HepG2 (cell line): ENCODE results near the gene MDH1. TPM values are rescaled to one million over a fixed set of nuclear protein-coding genes. Genes with fewer than 3 reads are reported as not detected.

Experiments used
- ATAC-seq: fragments of 200-7000 bp; cut with Tn5 transposase; 3 replicates; pipeline ENCODE4 v1.9.1; 2020; ENCODE audit warnings: mild to moderate bottlenecking, moderate library complexity
- BruUV-seq: library from RNA; stranded (reverse); fragments of 400-500 nt; replicated peaks from 2 replicates; lab custom pipeline; 2021; lab: Mats Ljungman, UMichigan
- CTCF ChIA-PET: fragments of 300-600 bp; formaldehyde crosslinking; extraction: SDS; loops from one replicate; lab custom pipeline; 2021; ENCODE audit warnings: low total read pairs, inconsistent platforms, low intra/inter-chr PET ratio; lab: Yijun Ruan, JAX
- POLR2A ChIA-PET: fragments of 350-600 bp; sonication (Branson Sonifier 250); formaldehyde crosslinking; loops from one replicate; lab custom pipeline; 2020; ENCODE audit warnings: antibody characterized with exemption, inconsistent platforms; lab: Yijun Ruan, JAX
- DNase-seq: peaks from one replicate; pipeline ENCODE4 v3.0.0-alpha.2; 2015; ENCODE audit warnings: low spot score
- FAIRE-seq: peaks from 3 replicates; lab custom pipeline; 2011; peaks lifted over from hg19 to GRCh38; lab: Jason Lieb, UNC
- H2AFZ ChIP-seq: one replicate; pipeline ENCODE4 v1.6.1; 2011; ENCODE audit warnings: low read length, inconsistent platforms
- H3K27ac ChIP-seq: fragments of 300-600 bp; 3 replicates; pipeline ENCODE4 v1.8.0; 2011; ENCODE audit warnings: mixed run types, mild to moderate bottlenecking, mixed read lengths, low read length, inconsistent platforms; ENCODE audit not compliant: insufficient read depth; ENCODE audit errors: extremely low read length
- H3K27me3 ChIP-seq, 2 experiments: fragments of 200-600 bp in 1 of 2; 2 replicates in 1 of 2; 3 replicates in 1 of 2; pipeline versions ENCODE4 v1.6.0 to v1.8.0; 2011; ENCODE audit warnings: low read length in 2 of 2, mild to moderate bottlenecking in 2 of 2, moderate library complexity in 2 of 2, inconsistent platforms in 1 of 2; ENCODE audit not compliant: insufficient read depth in 2 of 2, control insufficient read depth in 1 of 2
- H3K36me3 ChIP-seq, 2 experiments: fragments of 200-600 bp in 1 of 2; replicated peaks in 1 of 2; 2 replicates in 1 of 2; 3 replicates in 1 of 2; pipeline versions ENCODE4 v1.5.1 to v1.8.0; 2011; ENCODE audit warnings: low read length in 2 of 2, inconsistent platforms in 1 of 2; ENCODE audit not compliant: insufficient read depth in 2 of 2, control insufficient read depth in 1 of 2
- H3K4me1 ChIP-seq: 2 replicates; pipeline ENCODE4 v1.5.1; 2012; ENCODE audit warnings: low read length, inconsistent platforms; ENCODE audit not compliant: insufficient read depth
- H3K4me2 ChIP-seq: 2 replicates; pipeline ENCODE4 v1.6.0; 2011; ENCODE audit warnings: low read depth, low read length, inconsistent platforms
- H3K4me3 ChIP-seq, 3 experiments: fragments of 200-600 bp in 1 of 3; sonication (generic), shearing (Covaris generic) in 1 of 3; replicated peaks in 1 of 3; 2 replicates each; pipeline ENCODE4 v1.5.1; 2011 to 2016; ENCODE audit warnings: low read length in 3 of 3, inconsistent platforms in 2 of 3, low read depth in 2 of 3, mild to moderate bottlenecking in 2 of 3, control low read depth in 1 of 3, mixed read lengths in 1 of 3; ENCODE audit not compliant: insufficient read depth in 1 of 3
- H3K79me2 ChIP-seq: one replicate; pipeline ENCODE4 v1.6.1; 2011; ENCODE audit warnings: low read length, inconsistent platforms; ENCODE audit not compliant: insufficient read depth
- H3K9ac ChIP-seq: 2 replicates; pipeline ENCODE4 v1.6.0; 2011; ENCODE audit warnings: mild to moderate bottlenecking, low read depth, low read length, inconsistent platforms; ENCODE audit not compliant: insufficient read depth
- H3K9me3 ChIP-seq: 2 replicates; pipeline ENCODE4 v1.5.1; 2012; ENCODE audit warnings: mild to moderate bottlenecking, low read length
- H4K20me1 ChIP-seq: 2 replicates; pipeline ENCODE4 v1.6.0; 2011; ENCODE audit warnings: inconsistent platforms, mild to moderate bottlenecking, low read length, moderate library complexity; ENCODE audit not compliant: insufficient read depth
- CEBPZ ChIP-seq: IDR thresholded peaks from 2 replicates; pipeline ENCODE4 v1.6.1; 2012; ENCODE audit warnings: low read length, improper control_type of control experiment
- SRY ChIP-seq: sonication (generic); formaldehyde crosslinking; IDR thresholded peaks from 2 replicates; pipeline ENCODE4 v1.8.0; 2022; ENCODE audit warnings: mild to moderate bottlenecking, missing genetic modification reagents
- ZGPAT ChIP-seq: IDR thresholded peaks from 2 replicates; pipeline ENCODE4 v1.6.1; 2016; ENCODE audit warnings: mild to moderate bottlenecking
- WGBS: methylation state at CpG from one replicate; pipeline ENCODE4 v1.1.6; 2017; ENCODE audit warnings: low lambda C conversion rate; 5-methylcytosine and 5-hydroxymethylcytosine counted together
- in situ Hi-C: cut with HindIII; loops from 2 replicates; pipeline ENCODE4 v1.10.0; 2017; ENCODE audit warnings: low pct_unique_long_range_greater_than_20kb; ENCODE audit not compliant: extremely low pct_ligation_motif_present
- intact Hi-C: fragments of 100-400 bp; cut with micrococcal nuclease; formaldehyde crosslinking; loops from one replicate; pipeline ENCODE4 v1.10.0; 2022; ENCODE audit not compliant: unreplicated experiment
- polyA plus RNA-seq, 8 experiments: library from polyadenylated mRNA; depleted of rRNA in 3 of 8; stranded (reverse) in 7 of 8; unstranded in 1 of 8; fragments of >200 nt; fragmentation: Illumina TruSeq in 4 of 8; extraction: Trizol in 4 of 8; gene quantifications; 2 replicates each; pipeline versions ENCODE4 v1.2.1 to v1.2.3, GENCODE V29; 2011 to 2016; ENCODE audit warnings: low read depth in 4 of 8, missing spikeins in 1 of 8, mixed read lengths in 1 of 8; ENCODE audit not compliant: insufficient read depth in 1 of 8
- total RNA-seq, 5 experiments: library from RNA; depleted of rRNA; stranded (reverse); fragments of >200 nt; fragmentation: Illumina TruSeq; extraction: Trizol; gene quantifications; 2 replicates each; pipeline ENCODE4 v1.2.3, GENCODE V29; 2016; ENCODE audit warnings: low read depth in 1 of 5

Gene MDH1
- total and polyA plus RNA-seq, 2 of the 13 experiments (the other 11 are each of a cell fraction or from before 2014, with no cell fraction given) = 293 to 415 TPM

- BruUV-seq = no TSS peak
- H3K79me2 ChIP-seq = no peaks in the 10 kb centered on the region
- H3K9ac ChIP-seq = no peak overlapping the region
- H3K27me3 ChIP-seq = no peaks in the 10 kb centered on the region
- intact Hi-C loops = no loop called here
- DNase-seq = no peak
- no peaks in the 10 kb centered on the region for H3K4me1 ChIP-seq
- H3K27ac ChIP-seq = no peak overlapping the region
- H3K9me3 ChIP-seq = no peaks in the 10 kb centered on the region
- H3K36me3 ChIP-seq = no peaks in the 10 kb centered on the region
- no peak overlapping the region for H3K4me2 ChIP-seq
- POLR2A ChIA-PET = no interaction called here
- in situ Hi-C loops = no loop called here
- TF ChIP-seq SRY = no peak
- no peak for TF ChIP-seq CEBPZ
- TF ChIP-seq ZGPAT (CRISPR knock-in tag) = no peak
- ATAC-seq = no peak
- H4K20me1 ChIP-seq = no peaks in the 10 kb centered on the region
- H3K4me3 ChIP-seq = no peak overlapping the region
- 54% methylated on average over 3 of the region's 3 CpGs for WGBS
- no peak for FAIRE-seq
- CTCF ChIA-PET = no interaction called here
- H2AFZ ChIP-seq = no peak overlapping the region
Observed at GRCh38 chr2:63651356-63651755, 62.6 kb downstream of the MDH1 start.
